K562 (cell line): ENCODE data around the gene PCSK5. TPM values are rescaled to one million over a fixed set of nuclear protein-coding genes. Genes with fewer than 3 reads are reported as not detected.

Source experiments
- ATAC-seq: fragments of 200-7000 bp; cut with Tn5 transposase; 3 replicates; pipeline ENCODE4 v1.9.1; 2020; ENCODE audit warnings: moderate library complexity
- BruUV-seq: library from RNA; stranded (reverse); fragments of 400-500 nt; replicated peaks from 2 replicates; lab custom pipeline; 2021; lab: Mats Ljungman, UMichigan
- CTCF ChIA-PET: fragments of 300-600 bp; formaldehyde crosslinking; extraction: SDS; loops from one replicate; lab custom pipeline; 2021; ENCODE audit warnings: low intra/inter-chr PET ratio; lab: Yijun Ruan, JAX
- POLR2A ChIA-PET: fragments of 300-600, 350-650 bp; sonication (Branson Sonifier 250); formaldehyde crosslinking; extraction: SDS; loops from one replicate; lab custom pipeline; 2021; ENCODE audit warnings: antibody characterized with exemption, inconsistent platforms; lab: Yijun Ruan, JAX
- DNase-seq, 4 experiments: peaks; one replicate each; pipeline versions ENCODE4 v3.0.0 to v3.0.0-alpha.2; 2011 to 2018; ENCODE audit warnings: low spot score in 3 of 4, mixed read lengths in 3 of 4; ENCODE audit errors: extremely low read depth in 1 of 4
- FAIRE-seq: peaks from 2 replicates; lab custom pipeline; 2011; peaks lifted over from hg19 to GRCh38; lab: Jason Lieb, UNC
- H2AFZ ChIP-seq: 2 replicates; pipeline ENCODE4 v1.6.0; 2011; ENCODE audit warnings: low read depth, low read length, control low read depth, inconsistent platforms
- H3K27ac ChIP-seq: fragments of 200-600 bp; 3 replicates; pipeline ENCODE4 v1.8.0; 2011; ENCODE audit warnings: low read depth, mild to moderate bottlenecking, control low read depth, inconsistent platforms, low read length, moderate library complexity, mixed read lengths; ENCODE audit errors: extremely low read depth
- H3K27me3 ChIP-seq, 2 experiments: fragments of 300-600 bp in 1 of 2; 2 replicates in 1 of 2; 3 replicates in 1 of 2; pipeline versions ENCODE4 v1.6.0 to v1.8.0; 2011; ENCODE audit warnings: inconsistent platforms in 2 of 2, low read length in 2 of 2, mild to moderate bottlenecking in 1 of 2, mixed read lengths in 1 of 2, moderate library complexity in 1 of 2; ENCODE audit not compliant: control insufficient read depth in 2 of 2, insufficient read depth in 2 of 2
- H3K36me3 ChIP-seq: fragments of 300-600 bp; 3 replicates; pipeline ENCODE4 v1.8.0; 2011; ENCODE audit warnings: mild to moderate bottlenecking, low read length, inconsistent platforms; ENCODE audit not compliant: control insufficient read depth, insufficient read depth
- H3K4me1 ChIP-seq, 2 experiments: fragments of 200-600 bp in 1 of 2; replicated peaks in 1 of 2; 2 replicates in 1 of 2; 3 replicates in 1 of 2; pipeline versions ENCODE4 v1.5.1 to v1.8.0; 2011; ENCODE audit warnings: inconsistent platforms in 2 of 2, low read length in 2 of 2, mild to moderate bottlenecking in 1 of 2, mixed read lengths in 1 of 2, moderate library complexity in 1 of 2; ENCODE audit not compliant: control insufficient read depth in 2 of 2, insufficient read depth in 2 of 2
- H3K4me2 ChIP-seq: 2 replicates; pipeline ENCODE4 v1.6.1; 2011; ENCODE audit warnings: low read length, control low read depth, inconsistent platforms, mixed read lengths; ENCODE audit not compliant: insufficient read depth
- H3K4me3 ChIP-seq: fragments of 200-600 bp; sonication (generic), shearing (Covaris generic); 2 replicates; pipeline ENCODE4 v1.5.1; 2016; ENCODE audit warnings: control low read depth, inconsistent platforms
- H3K79me2 ChIP-seq: fragments of 200-600 bp; 3 replicates; pipeline ENCODE4 v1.8.0; 2011; ENCODE audit warnings: low read length, inconsistent platforms; ENCODE audit not compliant: control insufficient read depth, insufficient read depth
- H3K9ac ChIP-seq, 2 experiments: 2 replicates each; pipeline versions ENCODE4 v1.6.0 to v1.6.1; 2011; ENCODE audit warnings: low read depth in 2 of 2, low read length in 2 of 2, control low read depth in 1 of 2, inconsistent platforms in 1 of 2, mild to moderate bottlenecking in 1 of 2, mixed read lengths in 1 of 2; ENCODE audit not compliant: insufficient read depth in 1 of 2
- H3K9me1 ChIP-seq: one replicate; pipeline ENCODE4 v1.6.0; 2011; ENCODE audit warnings: inconsistent platforms, mild to moderate bottlenecking, low read length, moderate library complexity; ENCODE audit not compliant: control insufficient read depth, insufficient read depth
- H3K9me3 ChIP-seq: replicated peaks from 2 replicates; pipeline ENCODE4 v1.5.1; 2011; ENCODE audit warnings: low read depth, low read length, inconsistent platforms; ENCODE audit not compliant: control insufficient read depth, insufficient read depth
- H4K20me1 ChIP-seq: replicated peaks from 2 replicates; pipeline ENCODE4 v1.6.1; 2011; ENCODE audit warnings: low read length, inconsistent platforms, mixed read lengths; ENCODE audit not compliant: control insufficient read depth, insufficient read depth
- ARID1B ChIP-seq: fragments of 450-650 bp; IDR thresholded peaks from 2 replicates; pipeline ENCODE4 v1.6.1; 2016; ENCODE audit warnings: antibody characterized with exemption, mild to moderate bottlenecking, inconsistent platforms
- BRD9 ChIP-seq: fragments of 450-650 bp; IDR thresholded peaks from 2 replicates; pipeline ENCODE4 v1.6.1; 2018; ENCODE audit warnings: low read depth; ENCODE audit not compliant: partially characterized antibody
- CBX3 ChIP-seq, 2 experiments: IDR thresholded peaks; 1 replicate in 1 of 2; 2 replicates in 1 of 2; pipeline ENCODE4 v1.6.1; 2012; ENCODE audit warnings: inconsistent platforms in 2 of 2, low read length in 2 of 2, borderline replicate concordance in 1 of 2, control low read depth in 1 of 2
- DNMT1 ChIP-seq: fragments of 450-650 bp; IDR thresholded peaks from 2 replicates; pipeline ENCODE4 v1.6.1; 2016; ENCODE audit warnings: antibody characterized with exemption, mild to moderate bottlenecking
- GABPB1 ChIP-seq: sonication (generic); formaldehyde crosslinking; IDR thresholded peaks from 2 replicates; pipeline ENCODE4 v1.8.0; 2022; ENCODE audit warnings: mild to moderate bottlenecking, missing genetic modification reagents
- ILF3 ChIP-seq: fragments of 450-650 bp; IDR thresholded peaks from 2 replicates; pipeline ENCODE4 v1.6.1; 2018; ENCODE audit warnings: antibody characterized with exemption, mild to moderate bottlenecking, moderate library complexity, borderline replicate concordance
- JUN ChIP-seq, 2 experiments: sonication (generic) in 1 of 2; formaldehyde crosslinking in 1 of 2; IDR thresholded peaks; 2 replicates each; pipeline versions ENCODE4 v1.6.1 to v1.8.0; 2012 to 2022; ENCODE audit warnings: borderline replicate concordance in 2 of 2, mild to moderate bottlenecking in 2 of 2, improper control_type of control experiment in 1 of 2, low read depth in 1 of 2, low read length in 1 of 2, missing genetic modification reagents in 1 of 2
- KLF13 ChIP-seq: fragments of 450-650 bp; IDR thresholded peaks from 2 replicates; pipeline ENCODE4 v1.6.1; 2016; ENCODE audit warnings: missing genetic modification characterization, low read depth, mild to moderate bottlenecking, missing compliant biosample characterization, moderate library complexity, borderline replicate concordance
- MCM2 ChIP-seq: fragments of 450-650 bp; IDR thresholded peaks from 2 replicates; pipeline ENCODE4 v1.6.1; 2017; ENCODE audit warnings: low read depth, mild to moderate bottlenecking
- MTA2 ChIP-seq: fragments of 450-650 bp; IDR thresholded peaks from 2 replicates; pipeline ENCODE4 v1.6.1; 2016; ENCODE audit warnings: low read depth
- NFYB ChIP-seq: IDR thresholded peaks from 2 replicates; pipeline ENCODE4 v1.6.1; 2011; ENCODE audit warnings: mild to moderate bottlenecking, moderate library complexity; ENCODE audit not compliant: insufficient read length; ENCODE audit errors: extremely low read depth
- NUFIP1 ChIP-seq: fragments of 450-650 bp; IDR thresholded peaks from 2 replicates; pipeline ENCODE4 v1.6.1; 2018; ENCODE audit not compliant: partially characterized antibody
- TOE1 ChIP-seq, 2 experiments: fragments of 450-650 bp in 1 of 2; sonication (generic) in 1 of 2; formaldehyde crosslinking in 1 of 2; IDR thresholded peaks; 2 replicates each; pipeline versions ENCODE4 v1.7.1 to v1.8.0; 2016 to 2022; ENCODE audit warnings: borderline replicate concordance in 2 of 2, mild to moderate bottlenecking in 2 of 2, antibody characterized with exemption in 1 of 2, inconsistent platforms in 1 of 2, low read depth in 1 of 2, missing genetic modification reagents in 1 of 2, moderate library complexity in 1 of 2
- XRCC3 ChIP-seq: fragments of 450-650 bp; IDR thresholded peaks from 2 replicates; pipeline ENCODE4 v1.6.1; 2017; ENCODE audit warnings: mild to moderate bottlenecking, moderate library complexity
- ZNF436 ChIP-seq: fragments of 250-450, 450-650 bp; sonication (Bioruptor Pico); formaldehyde crosslinking; IDR thresholded peaks from 2 replicates; pipeline ENCODE4 v1.7.0; 2020; ENCODE audit warnings: mild to moderate bottlenecking
- WGBS: fragments of 100-300 bp; shearing (Covaris generic); methylation state at CpG from one replicate; pipeline ENCODE4 v1.1.6; 2016; ENCODE audit warnings: low coverage, mixed read lengths; ENCODE audit not compliant: insufficient coverage; ENCODE audit errors: missing lambda C conversion rate; 5-methylcytosine and 5-hydroxymethylcytosine counted together
- in situ Hi-C: fragments of 300-500 bp; cut with MboI; formaldehyde crosslinking; loops from 4 replicates; pipeline ENCODE4 v1.15.0; 2018; ENCODE audit warnings: inconsistent platforms, mixed read lengths
- intact Hi-C: fragments of 100-400 bp; cut with micrococcal nuclease; formaldehyde crosslinking; loops from 2 replicates; pipeline ENCODE4 v1.14.2; 2022
- polyA plus RNA-seq, 8 experiments: library from polyadenylated mRNA; depleted of rRNA in 4 of 8; stranded (reverse) in 5 of 8; unstranded in 3 of 8; fragments of >200 nt; fragmentation: Nextera tagmentation in 2 of 8; fragmentation: Illumina TruSeq in 1 of 8; extraction: Ambion mirVana in 2 of 8; extraction: Trizol in 1 of 8; gene quantifications; 2 replicates each; pipeline versions ENCODE4 v1.2.1 to v1.2.3, GENCODE V29; 2011 to 2014; ENCODE audit warnings: inconsistent platforms in 1 of 8, missing spikeins in 1 of 8
- total RNA-seq, 7 experiments: library from RNA; depleted of rRNA in 6 of 7; stranded (reverse); fragments of >200 nt in 6 of 7; fragmentation: Illumina TruSeq in 2 of 7; extraction: Trizol in 2 of 7; gene quantifications; 2 replicates each; pipeline versions ENCODE4 v1.2.1 to v1.2.3, GENCODE V29; 2011 to 2021; ENCODE audit warnings: low replicate concordance in 1 of 7
- TF ChIP-seq, protein P1 (sequence below): IDR thresholded peaks from 3 replicates; pipeline ENCODE4 v1.6.1; 2011; ENCODE audit warnings: borderline replicate concordance, mild to moderate bottlenecking; ENCODE audit not compliant: insufficient read length, insufficient read depth

Gene PCSK5
- total and polyA plus RNA-seq, 9 of the 15 experiments (the other 6 are each of a cell fraction or from before 2014, with no cell fraction given) = not detected

DNA sequence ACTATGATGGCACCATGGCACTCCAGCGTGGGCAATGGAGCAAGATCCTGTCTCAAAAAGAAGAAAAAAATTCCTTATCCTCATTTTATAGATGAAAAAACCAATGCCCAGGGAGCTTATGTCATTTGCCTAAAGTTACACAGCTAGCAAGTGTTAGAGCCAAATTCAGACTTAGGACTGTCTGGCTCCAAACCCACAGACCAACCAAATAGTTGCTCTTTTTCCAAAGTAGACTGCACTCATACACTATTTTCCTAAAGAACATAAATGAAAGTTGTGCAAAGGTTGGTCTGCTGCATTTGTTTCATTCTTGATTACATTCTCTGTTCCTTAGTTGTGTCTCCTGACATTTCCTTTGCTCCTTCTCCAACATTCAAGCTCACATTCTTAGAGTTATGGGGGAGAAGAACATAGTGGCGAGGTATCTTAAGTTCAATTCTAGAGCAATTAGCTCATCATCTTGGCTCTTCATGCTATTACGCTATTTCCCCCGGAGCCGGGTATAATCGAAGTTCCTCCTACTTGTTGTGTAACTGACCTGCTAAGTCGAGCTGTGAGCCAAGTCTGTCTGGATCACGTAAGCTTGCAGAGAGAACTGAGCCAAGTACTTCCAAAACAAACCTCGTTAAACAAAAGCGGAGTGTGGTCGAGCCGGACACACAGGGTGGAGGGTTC, 365.4 kb downstream of the PCSK5 start:
- Histone ChIP-seq H3K9ac (no peak overlapping the region), H3K9me1 (no peaks in the 10 kb centered on the region), H3K27ac (no peak overlapping the region)
- intact Hi-C loops = no loop called here
- TF ChIP-seq XRCC3 (no peak), KLF13 (tag) (no peak), GABPB1 (CRISPR knock-in tag) (no peak), MTA2 (no peak), ILF3 (no peak), MCM2 (no peak), CBX3 (IDR thresholded peaks at IDR 0.05; ENCODE audit: borderline replicate concordance in 1 of 2, low read length in 2 of 2) (no peak), ARID1B (no peak), JUN (IDR thresholded peaks at IDR 0.05; ENCODE audit: borderline replicate concordance, low read depth, low read length) (no peak), JUN (CRISPR knock-in tag; IDR thresholded peaks at IDR 0.05; ENCODE audit: borderline replicate concordance) (no peak), BRD9 (no peak), NUFIP1 (no peak), TOE1 (IDR thresholded peaks at IDR 0.05; ENCODE audit: borderline replicate concordance) (no peak), TOE1 (CRISPR knock-in tag; IDR thresholded peaks at IDR 0.05; ENCODE audit: borderline replicate concordance, low read depth) (no peak), NFYB (no peak), ZNF436 (CRISPR knock-in tag) (no peak), DNMT1 (no peak)
- TF ChIP-seq, protein P1, sequence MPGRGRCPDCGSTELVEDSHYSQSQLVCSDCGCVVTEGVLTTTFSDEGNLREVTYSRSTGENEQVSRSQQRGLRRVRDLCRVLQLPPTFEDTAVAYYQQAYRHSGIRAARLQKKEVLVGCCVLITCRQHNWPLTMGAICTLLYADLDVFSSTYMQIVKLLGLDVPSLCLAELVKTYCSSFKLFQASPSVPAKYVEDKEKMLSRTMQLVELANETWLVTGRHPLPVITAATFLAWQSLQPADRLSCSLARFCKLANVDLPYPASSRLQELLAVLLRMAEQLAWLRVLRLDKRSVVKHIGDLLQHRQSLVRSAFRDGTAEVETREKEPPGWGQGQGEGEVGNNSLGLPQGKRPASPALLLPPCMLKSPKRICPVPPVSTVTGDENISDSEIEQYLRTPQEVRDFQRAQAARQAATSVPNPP = no peak
- TF ChIP-seq, all 486 proteins: peak for 0
- no peak for DNase-seq
- POLR2A ChIA-PET = interaction anchor here (0.6 to 1.1 kb wide), 2 partner anchors 9 to 12 kb away, joined by 3 read pairs; no protein-coding TSS in a partner anchor
- no peak overlapping the region for H3K4me3 ChIP-seq
- ATAC-seq = no peak
- no peaks in the 10 kb centered on the region for H4K20me1 ChIP-seq
- H3K27me3 ChIP-seq = no peaks in the 10 kb centered on the region; a peak in 1 of 5 replicates
- CTCF ChIA-PET = no interaction called here
- H3K9me3 ChIP-seq = no peaks in the 10 kb centered on the region
- H3K4me2 ChIP-seq = no peak overlapping the region
- no peaks in the 10 kb centered on the region for H3K36me3 ChIP-seq
- no peaks in the 10 kb centered on the region for H3K4me1 ChIP-seq
- H2AFZ ChIP-seq = no peak overlapping the region
- WGBS = 0% methylated on average over 6 of the region's 12 CpGs
- in situ Hi-C loops = no loop called here
- BruUV-seq = no TSS peak
- no peak for FAIRE-seq
- H3K79me2 ChIP-seq = no peaks in the 10 kb centered on the region
